ENCODE data around the gene FAM13A.

The FAM13A gene

DNA sequence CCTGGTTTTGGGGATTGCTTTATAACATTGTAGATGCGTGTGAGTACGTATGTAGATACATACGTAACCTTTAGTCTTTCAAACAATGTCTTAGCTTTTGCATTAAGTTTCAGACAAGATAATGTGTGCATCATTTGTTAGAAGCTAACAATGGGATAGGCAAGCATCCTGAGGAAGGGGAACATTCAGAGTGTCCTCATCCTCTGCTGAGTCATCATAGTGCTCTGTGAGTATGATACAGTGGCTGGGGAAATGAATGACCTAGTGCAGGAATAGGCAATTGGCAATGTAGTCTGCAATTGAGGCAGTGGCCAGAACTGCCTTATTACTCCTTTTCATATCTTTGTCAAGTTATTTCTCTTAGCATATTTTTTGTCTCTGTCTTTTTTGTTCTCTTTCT, 366.6 kb downstream of the FAM13A start:
- Histone ChIP-seq H3K4me3 (ENCODE audit: low read depth, low read length) (no peak overlapping the region), H3K79me2 (no peaks in the 10 kb centered on the region), H3K9me3 (ENCODE audit: control insufficient read depth, low read length) (no peaks in the 10 kb centered on the region), H3K36me3 (ENCODE audit: control insufficient read depth, insufficient read depth, low read length) (no peaks in the 10 kb centered on the region), H3K27me3 (ENCODE audit: control insufficient read depth, insufficient read depth, low read length) (no peaks in the 10 kb centered on the region), H2AFZ (no peak overlapping the region), H3K4me1 (no peaks in the 10 kb centered on the region), H3K27ac (no peak overlapping the region), H3K4me2 (ENCODE audit: low read length) (no peak overlapping the region), H3K9ac (no peak overlapping the region)
- TF ChIP-seq, protein P1, sequence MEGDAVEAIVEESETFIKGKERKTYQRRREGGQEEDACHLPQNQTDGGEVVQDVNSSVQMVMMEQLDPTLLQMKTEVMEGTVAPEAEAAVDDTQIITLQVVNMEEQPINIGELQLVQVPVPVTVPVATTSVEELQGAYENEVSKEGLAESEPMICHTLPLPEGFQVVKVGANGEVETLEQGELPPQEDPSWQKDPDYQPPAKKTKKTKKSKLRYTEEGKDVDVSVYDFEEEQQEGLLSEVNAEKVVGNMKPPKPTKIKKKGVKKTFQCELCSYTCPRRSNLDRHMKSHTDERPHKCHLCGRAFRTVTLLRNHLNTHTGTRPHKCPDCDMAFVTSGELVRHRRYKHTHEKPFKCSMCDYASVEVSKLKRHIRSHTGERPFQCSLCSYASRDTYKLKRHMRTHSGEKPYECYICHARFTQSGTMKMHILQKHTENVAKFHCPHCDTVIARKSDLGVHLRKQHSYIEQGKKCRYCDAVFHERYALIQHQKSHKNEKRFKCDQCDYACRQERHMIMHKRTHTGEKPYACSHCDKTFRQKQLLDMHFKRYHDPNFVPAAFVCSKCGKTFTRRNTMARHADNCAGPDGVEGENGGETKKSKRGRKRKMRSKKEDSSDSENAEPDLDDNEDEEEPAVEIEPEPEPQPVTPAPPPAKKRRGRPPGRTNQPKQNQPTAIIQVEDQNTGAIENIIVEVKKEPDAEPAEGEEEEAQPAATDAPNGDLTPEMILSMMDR (IDR thresholded peaks at IDR 0.05): no peak

- TF ChIP-seq, protein P1 (IDR thresholded peaks at IDR 0.05): no peak
- H3K4me3 ChIP-seq (ENCODE audit: low read depth, low read length): no peak overlapping the region
- H3K4me1 ChIP-seq: no peaks in the 10 kb centered on the region
- no peaks in the 10 kb centered on the region for H3K9me3 ChIP-seq (ENCODE audit: control insufficient read depth, low read length)
- H3K36me3 ChIP-seq (ENCODE audit: control insufficient read depth, insufficient read depth, low read length): no peaks in the 10 kb centered on the region
- H3K4me2 ChIP-seq (ENCODE audit: low read length): no peak overlapping the region
- H3K27ac ChIP-seq: no peak overlapping the region
- no peak overlapping the region for H3K9ac ChIP-seq
- no peaks in the 10 kb centered on the region for H3K79me2 ChIP-seq
- H2AFZ ChIP-seq: no peak overlapping the region
- no peaks in the 10 kb centered on the region for H3K27me3 ChIP-seq (ENCODE audit: control insufficient read depth, insufficient read depth, low read length)
Measured at GRCh38 chr4:88681209-88681608, 375.8 kb downstream of the FAM13A start.
